Measurements from ENCODE around the gene TMEM259. TPM values are rescaled to one million over a fixed set of nuclear protein-coding genes. Genes with fewer than 3 reads are reported as not detected.

TMEM259 gene
- total and polyA plus RNA-seq, 2 of the 13 experiments (the other 11 are each of a cell fraction or from before 2014, with no cell fraction given): 64.7 to 164 TPM

DNA sequence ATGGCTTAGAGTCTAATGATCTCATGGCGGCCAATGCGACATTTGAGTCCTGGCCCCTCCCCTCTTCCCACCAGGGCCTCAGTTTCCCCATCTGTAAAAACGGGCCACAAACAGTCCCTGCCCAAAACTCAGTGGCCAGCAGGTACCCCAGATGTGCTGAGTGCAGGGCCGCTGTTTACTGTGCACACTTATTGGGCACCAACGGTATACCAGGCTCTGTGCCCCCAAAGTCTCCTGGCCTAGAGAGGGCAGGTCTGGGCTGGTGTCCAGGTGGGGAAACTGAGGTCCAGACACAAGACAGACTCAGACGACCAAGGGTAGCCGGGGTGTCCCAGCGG, 60.4 kb downstream of the TMEM259 start:
- Histone ChIP-seq H3K4me2 (ENCODE audit: low read depth, low read length) (peak overlapping the region; percentile 68), H3K9ac (ENCODE audit: insufficient read depth, low read depth, low read length) (peak overlapping the region; percentile 55)
- TF ChIP-seq, protein P1, sequence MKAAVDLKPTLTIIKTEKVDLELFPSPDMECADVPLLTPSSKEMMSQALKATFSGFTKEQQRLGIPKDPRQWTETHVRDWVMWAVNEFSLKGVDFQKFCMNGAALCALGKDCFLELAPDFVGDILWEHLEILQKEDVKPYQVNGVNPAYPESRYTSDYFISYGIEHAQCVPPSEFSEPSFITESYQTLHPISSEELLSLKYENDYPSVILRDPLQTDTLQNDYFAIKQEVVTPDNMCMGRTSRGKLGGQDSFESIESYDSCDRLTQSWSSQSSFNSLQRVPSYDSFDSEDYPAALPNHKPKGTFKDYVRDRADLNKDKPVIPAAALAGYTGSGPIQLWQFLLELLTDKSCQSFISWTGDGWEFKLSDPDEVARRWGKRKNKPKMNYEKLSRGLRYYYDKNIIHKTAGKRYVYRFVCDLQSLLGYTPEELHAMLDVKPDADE (CRISPR knock-in tag; IDR thresholded peaks at IDR 0.05): no peak
- TF ChIP-seq MAFF (IDR thresholded peaks at IDR 0.05; ENCODE audit: low read depth, low read length) (no peak), EZH2 (conservative IDR thresholded peaks at IDR 0.05; ENCODE audit: low read depth, low read length) (no peak), FOSL1 (CRISPR knock-in tag; IDR thresholded peaks at IDR 0.05; ENCODE audit: borderline replicate concordance) (no peak), ZNF737 (CRISPR knock-in tag; IDR thresholded peaks at IDR 0.05; ENCODE audit: borderline replicate concordance) (no peak), CSRNP2 (CRISPR knock-in tag; conservative IDR thresholded peaks at IDR 0.05; ENCODE audit: low read depth) (no peak), MYC (CRISPR knock-in tag; IDR thresholded peaks at IDR 0.05; ENCODE audit: borderline replicate concordance) (no peak), ZKSCAN1 (IDR thresholded peaks at IDR 0.05; ENCODE audit: low read length) (no peak), TGIF2 (CRISPR knock-in tag; IDR thresholded peaks at IDR 0.05) (no peak), SUZ12 (IDR thresholded peaks at IDR 0.05; ENCODE audit: low read depth, low read length) (no peak), NAIF1 (CRISPR knock-in tag; IDR thresholded peaks at IDR 0.05; ENCODE audit: borderline replicate concordance) (0 out of 2 replicates have a peak, but pooled peaks have one; percentile 1), ADNP (CRISPR knock-in tag; IDR thresholded peaks at IDR 0.05) (peak; percentile 51; the same call in 1 of the 2 replicates), RFX3 (CRISPR knock-in tag; IDR thresholded peaks at IDR 0.05) (no peak), MXD3 (CRISPR knock-in tag; IDR thresholded peaks at IDR 0.05) (no peak), CENPX (CRISPR knock-in tag; IDR thresholded peaks at IDR 0.05) (no peak), FOSL2 (CRISPR knock-in tag; IDR thresholded peaks at IDR 0.05) (no peak), ASH2L (IDR thresholded peaks at IDR 0.05; ENCODE audit: insufficient read length, low read depth, low read length) (no peak), ETV6 (CRISPR knock-in tag; conservative IDR thresholded peaks at IDR 0.05) (no peak), SOX5 (CRISPR knock-in tag; IDR thresholded peaks at IDR 0.05; ENCODE audit: borderline replicate concordance) (no peak), MXI1 (IDR thresholded peaks at IDR 0.05; ENCODE audit: borderline replicate concordance, low read depth, low read length) (no peak), RXRA (CRISPR knock-in tag; IDR thresholded peaks at IDR 0.05) (no peak), ZNF883 (CRISPR knock-in tag; IDR thresholded peaks at IDR 0.05; ENCODE audit: not compliant biosample characterization) (no peak)
- TF ChIP-seq, protein P2, sequence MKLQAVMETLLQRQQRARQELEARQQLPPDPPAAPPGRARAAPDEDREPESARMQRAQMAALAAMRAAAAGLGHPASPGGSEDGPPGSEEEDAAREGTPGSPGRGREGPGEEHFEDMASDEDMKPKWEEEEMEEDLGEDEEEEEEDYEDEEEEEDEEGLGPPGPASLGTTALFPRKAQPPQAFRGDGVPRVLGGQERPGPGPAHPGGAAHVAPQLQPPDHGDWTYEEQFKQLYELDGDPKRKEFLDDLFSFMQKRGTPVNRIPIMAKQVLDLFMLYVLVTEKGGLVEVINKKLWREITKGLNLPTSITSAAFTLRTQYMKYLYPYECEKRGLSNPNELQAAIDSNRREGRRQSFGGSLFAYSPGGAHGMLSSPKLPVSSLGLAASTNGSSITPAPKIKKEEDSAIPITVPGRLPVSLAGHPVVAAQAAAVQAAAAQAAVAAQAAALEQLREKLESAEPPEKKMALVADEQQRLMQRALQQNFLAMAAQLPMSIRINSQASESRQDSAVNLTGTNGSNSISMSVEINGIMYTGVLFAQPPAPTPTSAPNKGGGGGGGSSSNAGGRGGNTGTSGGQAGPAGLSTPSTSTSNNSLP (IDR thresholded peaks at IDR 0.05; ENCODE audit: low read depth, low read length): no peak

More for the DNA sequence above, 60.4 kb downstream of the TMEM259 start:
- FAIRE-seq (no peak), ATAC-seq (peak; percentile 1; the same call in 1 of the 3 replicates), DNase-seq (ENCODE audit: low spot score) (no peak)
- Histone ChIP-seq H3K9me3 (ENCODE audit: low read length) (no peaks in the 10 kb centered on the region), H3K79me2 (ENCODE audit: insufficient read depth, low read length) (peaks cover 55% of the 10 kb centered on the region), H2AFZ (ENCODE audit: low read length) (no peak overlapping the region), H3K4me3 (replicated peaks in 1 of 3; ENCODE audit: insufficient read depth in 1 of 3, low read depth in 2 of 3, low read length in 3 of 3) (peak overlapping the region in 2 of 3 experiments; percentile 34 to 52; a peak in 3 of 6 replicates), H3K4me1 (ENCODE audit: insufficient read depth, low read length) (peaks cover 72% of the 10 kb centered on the region), H3K27ac (ENCODE audit: extremely low read length, insufficient read depth, low read length) (peak overlapping the region; percentile 74), H4K20me1 (ENCODE audit: insufficient read depth, low read length) (no peaks in the 10 kb centered on the region), H3K36me3 (replicated peaks in 1 of 2; ENCODE audit: control insufficient read depth in 1 of 2, insufficient read depth in 2 of 2, low read length in 2 of 2) (peaks cover 23 to 52% of the 10 kb centered on the region in 2 experiments; a peak in 4 of 5 replicates), H3K27me3 (ENCODE audit: control insufficient read depth in 1 of 2, insufficient read depth in 2 of 2, low read length in 2 of 2) (no peaks in the 10 kb centered on the region)
- in situ Hi-C loops (cut with HindIII; ENCODE audit: extremely low pct_ligation_motif_present, low pct_unique_long_range_greater_than_20kb) (loop anchor here (5.0 kb wide), 1 partner anchor 33 kb away; the partner anchor contains the start of gene ARID3A), intact Hi-C loops (cut with micrococcal nuclease; ENCODE audit: unreplicated experiment) (no loop called here)
- ChIA-PET CTCF (ENCODE audit: low intra/inter-chr PET ratio, low total read pairs) (no interaction called here), POLR2A (interaction anchor here (0.6 to 4.6 kb wide), 8 partner anchors 8 to 37 kb away, joined by 3 to 49 read pairs (median 8); partner anchors contain the start of gene WDR18)
- WGBS (ENCODE audit: low lambda C conversion rate): 66% methylated on average over 7 of the region's 8 CpGs
- TSS peak; percentile 87 for BruUV-seq (replicated peaks)

Data from HepG2 (cell line).